COLO668 (cell line): ENCODE results near the gene CDCA4.

Experiments
- DNase-seq: peaks from one replicate; lab custom pipeline; 2025; ENCODE audit not compliant: unreplicated experiment; lab: John Stamatoyannopoulos, UW

The CDCA4 gene

GRCh38 chr14:104977008-104977680 is 43.7 kb downstream of the CDCA4 start:
- no peak for DNase-seq

DNA sequence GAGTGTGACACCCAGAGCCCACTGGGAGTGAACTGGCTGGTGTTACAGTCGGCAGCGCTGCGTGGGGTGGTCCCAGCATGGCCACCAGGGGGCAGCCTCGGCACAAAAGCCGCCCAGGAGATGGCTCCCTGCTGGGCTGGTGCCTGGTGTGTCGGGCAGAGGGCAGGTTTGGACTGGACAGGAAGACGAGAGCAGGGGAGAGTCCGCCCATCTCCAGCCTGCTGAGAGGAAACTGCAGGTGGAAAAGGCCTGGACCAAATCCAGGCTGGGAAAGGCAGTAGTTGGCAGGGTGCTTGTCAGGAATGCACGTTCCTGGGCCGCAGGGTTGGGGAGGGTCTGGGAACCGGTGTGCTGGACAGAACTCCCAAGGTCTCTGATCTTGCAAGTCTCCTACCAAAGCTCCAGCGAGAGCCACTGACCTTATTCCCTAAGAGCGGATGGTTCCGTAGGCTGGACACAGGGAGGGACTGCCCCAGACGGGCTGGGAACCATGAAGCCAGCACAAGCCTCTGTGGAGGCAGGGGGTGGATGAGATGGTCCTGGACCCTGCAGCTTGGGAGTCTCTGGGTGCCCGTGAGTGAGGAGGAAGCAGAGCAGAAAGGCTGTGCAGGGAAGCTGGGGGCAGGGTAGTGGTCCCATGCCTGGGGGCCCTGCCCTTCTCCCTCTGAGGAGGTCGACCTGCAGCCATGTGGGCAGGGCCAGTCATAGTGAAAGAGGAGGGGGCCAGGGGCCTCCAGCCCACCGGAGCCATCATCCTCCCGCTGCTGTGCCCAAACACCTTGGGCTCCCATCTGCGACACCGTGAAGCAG is 44.5 kb downstream of the CDCA4 start:
- DNase-seq: peak; percentile 90

- DNase-seq: no peak
These were observed 45.2 kb downstream of the CDCA4 start for GRCh38 chr14:104975481-104976197.

GRCh38 chr14:104974665-104975390 is 46.1 kb downstream of the CDCA4 start:
- DNase-seq: no peak

DNA sequence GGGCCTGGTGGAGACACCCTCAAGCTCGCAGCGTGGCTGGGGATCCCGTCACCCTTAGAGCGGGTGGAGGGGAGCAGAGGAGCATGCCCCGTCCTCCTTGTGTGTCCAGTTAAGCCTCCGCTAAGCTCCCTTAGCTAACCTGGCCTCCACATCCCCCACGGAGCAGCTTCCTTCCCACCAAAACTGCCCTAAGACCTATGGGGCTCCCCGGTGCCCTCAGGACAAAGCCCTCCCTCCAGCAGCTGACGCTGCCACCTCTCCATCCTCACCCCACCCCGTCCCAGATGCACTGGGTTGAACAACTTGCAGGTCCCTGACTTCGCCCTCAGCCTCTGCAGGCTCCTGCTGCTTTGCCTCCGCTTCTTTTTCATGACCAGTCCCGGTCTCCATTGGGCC is 46.7 kb downstream of the CDCA4 start:
- no peak for DNase-seq

- no peak for DNase-seq
These were observed 47.3 kb downstream of the CDCA4 start for GRCh38 chr14:104973385-104974145.

DNA sequence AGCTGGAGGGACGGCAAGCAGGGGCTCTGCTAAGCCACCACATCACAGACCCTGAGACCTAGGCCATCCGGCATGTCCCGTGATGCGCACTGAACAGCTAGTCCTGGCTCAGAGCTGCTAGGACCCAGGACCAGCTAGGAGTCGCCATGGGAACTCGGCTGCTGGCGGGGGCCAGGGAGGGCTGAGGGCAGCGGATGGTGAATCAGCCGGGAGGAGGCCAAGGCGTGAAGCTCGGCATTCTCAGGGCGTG is 47.8 kb downstream of the CDCA4 start:
- DNase-seq: peak; percentile 51

GRCh38 chr14:104972301-104973134 is 48.4 kb downstream of the CDCA4 start:
- peak; percentile 93 for DNase-seq

DNA sequence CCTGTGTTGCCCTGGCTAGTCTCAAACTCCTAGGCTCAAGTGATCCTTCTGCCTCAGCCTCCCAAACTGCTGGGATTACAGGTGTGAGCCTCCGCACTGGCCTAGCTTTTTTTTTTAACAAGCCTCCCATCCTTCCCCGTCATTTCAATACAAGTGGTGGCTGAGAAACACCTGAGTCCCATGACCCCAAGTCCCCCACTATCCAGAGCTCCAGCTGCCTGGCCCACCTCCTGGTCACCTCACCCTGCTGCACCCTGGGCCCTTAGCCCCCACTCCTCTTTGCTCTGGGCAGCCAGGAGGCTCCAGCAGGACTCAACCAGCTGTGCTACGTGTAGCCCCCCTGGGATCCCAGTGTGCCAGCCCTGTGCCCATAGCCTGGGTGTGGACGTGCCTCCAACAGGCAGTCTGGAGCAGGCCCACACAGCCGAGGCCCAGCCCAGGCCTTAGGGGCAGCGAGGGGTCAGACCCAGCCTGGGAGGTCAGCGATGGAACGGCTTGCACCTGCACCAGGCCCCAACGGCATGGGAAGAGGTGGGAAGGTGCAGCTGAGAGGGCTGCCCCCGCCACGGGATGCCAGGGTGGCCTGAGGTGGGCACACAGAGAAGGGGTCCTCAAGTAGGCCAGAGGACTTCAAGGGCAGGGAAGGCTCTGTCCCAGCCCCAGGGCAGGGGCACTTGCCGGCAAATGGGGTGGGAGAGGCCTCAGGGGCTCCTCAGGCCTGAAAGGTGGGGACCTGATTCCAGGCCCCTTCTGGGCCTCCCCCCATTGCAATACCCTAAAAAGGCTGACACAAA is 49.2 kb downstream of the CDCA4 start:
- DNase-seq: no peak

GRCh38 chr14:104970231-104971068 is 50.4 kb downstream of the CDCA4 start:
- no peak for DNase-seq

- no peak for DNase-seq
These were observed 51.1 kb downstream of the CDCA4 start for GRCh38 chr14:104969741-104970230.

- peak; percentile 61 for DNase-seq
These were observed 52.1 kb downstream of the CDCA4 start for GRCh38 chr14:104968541-104969401.

DNA sequence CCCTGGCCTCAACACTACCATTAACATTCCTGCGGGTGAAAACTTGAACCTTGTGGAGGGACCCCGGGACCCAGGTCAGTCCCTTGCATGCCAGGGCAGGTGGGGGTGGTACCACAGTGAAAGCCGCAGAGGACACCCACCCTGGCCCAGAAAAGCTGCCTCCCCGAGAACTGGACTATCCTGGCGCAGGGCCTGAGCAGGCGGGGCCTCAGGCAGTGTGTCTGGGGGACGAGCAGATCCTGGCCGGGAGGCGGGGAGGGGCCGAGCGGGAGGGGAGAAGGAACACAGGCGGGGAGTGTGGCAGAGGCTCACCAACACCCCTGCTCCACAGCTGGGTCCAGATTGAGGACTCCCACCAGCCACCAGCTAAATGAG is 52.7 kb downstream of the CDCA4 start:
- peak; percentile 67 for DNase-seq

GRCh38 chr14:104967386-104968152 is 53.3 kb downstream of the CDCA4 start:
- DNase-seq: peak; percentile 56

GRCh38 chr14:104966981-104967385 is 53.9 kb downstream of the CDCA4 start:
- no peak for DNase-seq

DNA sequence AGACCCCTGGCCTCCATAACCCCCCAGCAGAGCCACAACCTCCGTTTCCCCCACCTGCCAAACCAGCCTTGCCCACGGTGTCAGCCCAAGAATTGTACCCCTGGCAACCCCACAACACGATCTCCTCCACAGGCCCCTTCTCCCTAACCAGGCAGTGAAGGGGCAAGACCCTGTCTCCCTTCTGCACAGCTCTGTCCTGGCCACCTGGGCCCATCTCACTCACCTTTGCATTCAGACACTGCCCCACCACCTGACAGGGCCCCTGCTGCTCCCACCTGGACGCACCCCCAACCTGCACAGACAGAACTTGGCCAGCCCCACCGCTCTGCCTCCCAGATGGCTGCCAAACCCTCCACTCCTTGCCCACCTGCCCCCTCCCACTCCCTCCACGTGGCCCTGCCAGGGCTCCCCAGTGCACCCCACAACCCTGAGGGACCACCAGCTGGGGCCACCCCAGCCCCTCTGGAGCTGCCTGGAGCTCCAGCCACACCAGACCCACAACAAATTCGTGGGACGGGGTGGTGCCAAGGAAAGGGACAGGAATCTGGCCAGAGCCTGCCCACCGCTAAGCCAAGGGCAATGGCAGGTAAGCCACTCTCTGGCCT is 54.5 kb downstream of the CDCA4 start:
- DNase-seq: no peak
